Caco-2 (cell line): ENCODE measurements around the gene RAB37. TPM values are rescaled to one million over a fixed set of nuclear protein-coding genes. Genes with fewer than 3 reads are reported as not detected.

Source experiments
- BruUV-seq: library from RNA; stranded (reverse); fragments of 400-500 nt; replicated peaks from 2 replicates; lab custom pipeline; 2021; lab: Mats Ljungman, UMichigan
- CTCF ChIA-PET: fragments of 300-600 bp; sonication (Branson Sonifier 250); formaldehyde crosslinking; loops from one replicate; lab custom pipeline; 2022; ENCODE audit warnings: antibody characterized with exemption; lab: Charles Lee
- POLR2A ChIA-PET: fragments of 300-600 bp; sonication (Branson Sonifier 250); formaldehyde crosslinking; loops from one replicate; lab custom pipeline; 2022; ENCODE audit warnings: antibody characterized with exemption; lab: Charles Lee
- DNase-seq, 2 experiments: peaks; one replicate each; pipeline versions ENCODE4 v3.0.0 to v3.0.0-alpha.2; 2020 to 2022
- H3K27me3 ChIP-seq: replicated peaks from 2 replicates; pipeline ENCODE4 v1.6.0; 2011; ENCODE audit warnings: low read length; ENCODE audit not compliant: control insufficient read depth, insufficient read depth
- H3K36me3 ChIP-seq: 2 replicates; pipeline ENCODE4 v1.5.1; 2011; ENCODE audit warnings: low read length; ENCODE audit not compliant: control insufficient read depth, insufficient read depth
- H3K4me1 ChIP-seq: fragments of 250-450 bp; sonication (Bioruptor Pico); 2 replicates; pipeline ENCODE4 v1.5.1; 2020; ENCODE audit warnings: mild to moderate bottlenecking
- H3K4me3 ChIP-seq: 2 replicates; pipeline ENCODE4 v1.5.1; 2011; ENCODE audit warnings: low read depth, mild to moderate bottlenecking, control low read depth, low read length
- H3K9me3 ChIP-seq: fragments of 250-450 bp; sonication (Bioruptor Pico); 2 replicates; pipeline ENCODE4 v1.5.1; 2020; ENCODE audit warnings: mild to moderate bottlenecking, moderate library complexity
- H3K27ac Mint-ChIP-seq: one replicate; pipeline ENCODE4 v1.8.0; 2022; ENCODE audit warnings: mixed read lengths; ENCODE audit not compliant: unreplicated experiment
- H3K27me3 Mint-ChIP-seq: one replicate; pipeline ENCODE4 v1.8.0; 2022; ENCODE audit warnings: mixed read lengths; ENCODE audit not compliant: insufficient read depth, unreplicated experiment
- H3K36me3 Mint-ChIP-seq: one replicate; pipeline ENCODE4 v1.8.0; 2022; ENCODE audit warnings: mild to moderate bottlenecking, mixed read lengths; ENCODE audit not compliant: insufficient read depth, unreplicated experiment
- H3K4me1 Mint-ChIP-seq: one replicate; pipeline ENCODE4 v1.8.0; 2022; ENCODE audit warnings: low read depth, mixed read lengths; ENCODE audit not compliant: unreplicated experiment
- H3K4me3 Mint-ChIP-seq: one replicate; pipeline ENCODE4 v1.8.0; 2022; ENCODE audit warnings: mild to moderate bottlenecking, moderate library complexity, mixed read lengths; ENCODE audit not compliant: unreplicated experiment
- H3K9me3 Mint-ChIP-seq: one replicate; pipeline ENCODE4 v1.8.0; 2022; ENCODE audit warnings: mixed read lengths; ENCODE audit not compliant: unreplicated experiment
- CTCF ChIP-seq, 2 experiments: fragments of 200-600 bp in 1 of 2; IDR thresholded peaks; 1 replicate in 1 of 2; 2 replicates in 1 of 2; pipeline versions ENCODE4 v1.5.1 to v1.8.0; 2011 to 2022; ENCODE audit warnings: antibody characterized with exemption in 1 of 2, control low read depth in 1 of 2, inconsistent platforms in 1 of 2, low read depth in 1 of 2, low read length in 1 of 2, mild to moderate bottlenecking in 1 of 2, moderate library complexity in 1 of 2; ENCODE audit not compliant: insufficient read depth in 1 of 2, severe bottlenecking in 1 of 2, unreplicated experiment in 1 of 2
- intact Hi-C: fragments of 100-400 bp; cut with micrococcal nuclease; formaldehyde crosslinking; loops from one replicate; pipeline ENCODE4 v1.10.0; 2022; ENCODE audit not compliant: unreplicated experiment
- total RNA-seq: library from RNA; stranded (reverse); gene quantifications from 2 replicates; pipeline ENCODE4 v1.2.3, GENCODE V29; 2022

Gene RAB37
- total RNA-seq, 1 experiment from 2014 or later, result 12.3 TPM

- BruUV-seq, result no TSS peak
- Mint-ChIP-seq H3K4me1 (peaks cover 41% of the 10 kb centered on the region), H3K4me3 (peak overlapping the region; percentile 69), H3K27ac (peak overlapping the region; percentile 94), H3K27me3 (no peaks in the 10 kb centered on the region), H3K9me3 (no peaks in the 10 kb centered on the region), H3K36me3 (peaks cover 34% of the 10 kb centered on the region)
- DNase-seq, result peak in 1 of 2 experiments; percentile 40
- Histone ChIP-seq H3K9me3 (no peaks in the 10 kb centered on the region), H3K4me1 (peaks cover 69% of the 10 kb centered on the region), H3K27me3 (no peaks in the 10 kb centered on the region), H3K4me3 (no peak overlapping the region), H3K36me3 (peaks cover 2% of the 10 kb centered on the region)
- TF ChIP-seq CTCF (IDR thresholded peaks at IDR 0.05; ENCODE audit: insufficient read depth in 1 of 2, low read depth in 1 of 2, low read length in 1 of 2, severe bottlenecking in 1 of 2, unreplicated experiment in 1 of 2), result no peak
- POLR2A ChIA-PET, result interaction anchor here (0.6 to 2.3 kb wide), 3 partner anchors 9 to 23 kb away, joined by 3 to 40 read pairs (median 9); no protein-coding TSS in a partner anchor
- CTCF ChIA-PET, result interaction anchor here (1.1 to 5.0 kb wide), 7 partner anchors 11 to 101 kb away, joined by 3 to 102 read pairs (median 14); partner anchors contain the start of genes NAT9, NHERF1 and RAB37
- intact Hi-C loops, result no loop called here
Measured at GRCh38 chr17:74758848-74759168, 21.8 kb downstream of the RAB37 start.

- Mint-ChIP-seq H3K4me3 (peak overlapping the region; percentile 69), H3K27ac (peak overlapping the region; percentile 94), H3K36me3 (peaks cover 37% of the 10 kb centered on the region), H3K4me1 (peaks cover 41% of the 10 kb centered on the region), H3K27me3 (no peaks in the 10 kb centered on the region), H3K9me3 (no peaks in the 10 kb centered on the region)
- intact Hi-C loops, result no loop called here
- H3K9me3 ChIP-seq, result no peaks in the 10 kb centered on the region
- ChIA-PET POLR2A (interaction anchor here (0.6 to 2.3 kb wide), 5 partner anchors 9 to 114 kb away, joined by 3 to 40 read pairs (median 9); partner anchors contain the start of genes FDXR and NAT9), CTCF (interaction anchor here (1.2 to 5.0 kb wide), 8 partner anchors 11 to 103 kb away, joined by 4 to 102 read pairs (median 11); partner anchors contain the start of genes NAT9, NHERF1 and RAB37)
- no peak overlapping the region for H3K4me3 ChIP-seq
- H3K36me3 ChIP-seq, result no peaks in the 10 kb centered on the region; the same call in none of the 2 replicates
- no TSS peak for BruUV-seq
- peak; percentile 71 to 73 for DNase-seq
- peak in 1 of 2 experiments; percentile 30 for TF ChIP-seq CTCF (IDR thresholded peaks at IDR 0.05; ENCODE audit: insufficient read depth in 1 of 2, low read depth in 1 of 2, low read length in 1 of 2, severe bottlenecking in 1 of 2, unreplicated experiment in 1 of 2)
- peaks cover 73% of the 10 kb centered on the region for H3K4me1 ChIP-seq
- no peaks in the 10 kb centered on the region for H3K27me3 ChIP-seq
Measured at GRCh38 chr17:74759243-74759801, 22.3 kb downstream of the RAB37 start.

- Histone ChIP-seq H3K4me1 (peaks cover 79% of the 10 kb centered on the region), H3K4me3 (no peak overlapping the region), H3K27me3 (no peaks in the 10 kb centered on the region), H3K36me3 (no peaks in the 10 kb centered on the region; the same call in none of the 2 replicates), H3K9me3 (no peaks in the 10 kb centered on the region)
- peaks cover 37% of the 10 kb centered on the region for H3K36me3 Mint-ChIP-seq
- intact Hi-C loops, result loop anchor here (1.0 to 2.0 kb wide), 2 partner anchors 12 to 17 kb away; partner anchors contain the start of genes NAT9 and NHERF1
- no TSS peak for BruUV-seq
- CTCF ChIA-PET, result interaction anchor here (0.5 to 5.0 kb wide), 10 partner anchors 10 to 103 kb away, joined by 3 to 102 read pairs (median 7); partner anchors contain the start of genes NAT9, NHERF1 and RAB37
- peak overlapping the region; percentile 69 for H3K4me3 Mint-ChIP-seq
- peak overlapping the region; percentile 94 for H3K27ac Mint-ChIP-seq
- no peaks in the 10 kb centered on the region for H3K9me3 Mint-ChIP-seq
- H3K27me3 Mint-ChIP-seq, result no peaks in the 10 kb centered on the region
- TF ChIP-seq CTCF (IDR thresholded peaks at IDR 0.05; ENCODE audit: insufficient read depth in 1 of 2, low read depth in 1 of 2, low read length in 1 of 2, severe bottlenecking in 1 of 2, unreplicated experiment in 1 of 2), result no peak
- peaks cover 40% of the 10 kb centered on the region for H3K4me1 Mint-ChIP-seq
- POLR2A ChIA-PET, result interaction anchor here (0.6 to 2.3 kb wide), 6 partner anchors 10 to 113 kb away, joined by 3 to 40 read pairs (median 6); partner anchors contain the start of genes FDXR and NAT9
- DNase-seq, result peak; percentile 94
Measured at GRCh38 chr17:74759941-74760340, 22.9 kb downstream of the RAB37 start.
